ENCODE data around the gene CAMKK1.

Gene CAMKK1

GRCh38 chr17:3925684-3926485, 33.0 kb upstream of the CAMKK1 start:
- Histone ChIP-seq H3K27me3 (replicated peaks; ENCODE audit: control insufficient read depth, insufficient read depth, low read length) (no peaks in the 10 kb centered on the region), H3K4me3 (replicated peaks; ENCODE audit: low read depth, low read length) (no peak overlapping the region), H3K36me3 (ENCODE audit: control insufficient read depth, insufficient read depth, low read length) (peaks cover 22% of the 10 kb centered on the region)
- TF ChIP-seq, protein P1, sequence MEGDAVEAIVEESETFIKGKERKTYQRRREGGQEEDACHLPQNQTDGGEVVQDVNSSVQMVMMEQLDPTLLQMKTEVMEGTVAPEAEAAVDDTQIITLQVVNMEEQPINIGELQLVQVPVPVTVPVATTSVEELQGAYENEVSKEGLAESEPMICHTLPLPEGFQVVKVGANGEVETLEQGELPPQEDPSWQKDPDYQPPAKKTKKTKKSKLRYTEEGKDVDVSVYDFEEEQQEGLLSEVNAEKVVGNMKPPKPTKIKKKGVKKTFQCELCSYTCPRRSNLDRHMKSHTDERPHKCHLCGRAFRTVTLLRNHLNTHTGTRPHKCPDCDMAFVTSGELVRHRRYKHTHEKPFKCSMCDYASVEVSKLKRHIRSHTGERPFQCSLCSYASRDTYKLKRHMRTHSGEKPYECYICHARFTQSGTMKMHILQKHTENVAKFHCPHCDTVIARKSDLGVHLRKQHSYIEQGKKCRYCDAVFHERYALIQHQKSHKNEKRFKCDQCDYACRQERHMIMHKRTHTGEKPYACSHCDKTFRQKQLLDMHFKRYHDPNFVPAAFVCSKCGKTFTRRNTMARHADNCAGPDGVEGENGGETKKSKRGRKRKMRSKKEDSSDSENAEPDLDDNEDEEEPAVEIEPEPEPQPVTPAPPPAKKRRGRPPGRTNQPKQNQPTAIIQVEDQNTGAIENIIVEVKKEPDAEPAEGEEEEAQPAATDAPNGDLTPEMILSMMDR (IDR thresholded peaks at IDR 0.05; ENCODE audit: insufficient read depth, low read length, poor library complexity, severe bottlenecking): no peak
- DNase-seq (ENCODE audit: extremely low read depth, insufficient read length): no peak

DNA sequence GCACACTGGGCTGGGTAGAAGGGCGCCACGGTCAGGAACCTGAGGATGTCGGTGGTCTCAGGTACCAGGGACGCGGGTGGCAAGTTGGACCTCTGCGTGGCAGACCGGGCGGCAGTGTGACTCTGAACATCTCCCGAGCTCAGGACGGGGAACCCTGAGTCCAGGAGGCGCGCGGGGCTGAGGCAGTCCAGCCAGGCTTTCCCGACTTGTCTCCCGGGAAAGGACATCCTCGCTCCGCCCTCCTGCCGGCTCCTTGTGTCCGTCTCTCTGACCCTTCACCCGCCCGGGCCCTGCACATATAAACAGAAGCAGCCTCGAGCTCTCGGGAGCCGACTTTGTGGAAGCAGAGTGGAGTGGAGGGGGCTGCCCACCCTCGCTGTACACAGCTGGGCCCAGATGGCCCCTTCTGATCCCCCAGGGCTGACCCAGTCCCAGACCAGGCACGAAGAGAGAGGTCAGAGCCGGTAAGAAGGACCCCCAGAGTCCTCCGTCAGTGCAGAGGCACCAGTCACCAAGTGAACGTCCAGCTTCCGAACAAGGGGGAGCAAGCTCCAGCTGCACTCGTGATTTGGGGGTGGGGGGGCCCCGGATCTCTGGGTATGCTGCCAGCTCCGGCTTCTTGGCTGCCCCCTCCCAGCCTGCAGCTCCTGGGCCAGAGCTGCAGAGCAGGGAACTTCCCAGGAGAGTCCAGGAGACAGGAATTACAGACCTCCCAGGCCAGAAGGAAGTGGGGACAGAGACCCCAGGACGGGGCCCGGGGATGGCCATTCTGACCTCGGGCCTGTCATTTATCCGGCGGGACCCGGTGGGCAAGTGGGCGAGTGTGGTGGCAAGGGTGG, 31.9 kb upstream of the CAMKK1 start:
- Histone ChIP-seq H3K4me3 (replicated peaks; ENCODE audit: low read depth, low read length) (no peak overlapping the region), H3K27me3 (replicated peaks; ENCODE audit: control insufficient read depth, insufficient read depth, low read length) (no peaks in the 10 kb centered on the region), H3K36me3 (ENCODE audit: control insufficient read depth, insufficient read depth, low read length) (peaks cover 19% of the 10 kb centered on the region)
- no peak for DNase-seq (ENCODE audit: extremely low read depth, insufficient read length)
- TF ChIP-seq, protein P1 (IDR thresholded peaks at IDR 0.05; ENCODE audit: insufficient read depth, low read length, poor library complexity, severe bottlenecking): no peak

- no peak overlapping the region for H3K4me3 ChIP-seq (replicated peaks; ENCODE audit: low read depth, low read length)
- DNase-seq (ENCODE audit: extremely low read depth, insufficient read length): no peak
- peaks cover 12% of the 10 kb centered on the region for H3K36me3 ChIP-seq (ENCODE audit: control insufficient read depth, insufficient read depth, low read length)
- TF ChIP-seq, protein P1 (IDR thresholded peaks at IDR 0.05; ENCODE audit: insufficient read depth, low read length, poor library complexity, severe bottlenecking): no peak
- no peaks in the 10 kb centered on the region for H3K27me3 ChIP-seq (replicated peaks; ENCODE audit: control insufficient read depth, insufficient read depth, low read length)
Observed at GRCh38 chr17:3923466-3924190, 30.8 kb upstream of the CAMKK1 start.

- TF ChIP-seq, protein P1 (IDR thresholded peaks at IDR 0.05; ENCODE audit: insufficient read depth, low read length, poor library complexity, severe bottlenecking): no peak
- Histone ChIP-seq H3K36me3 (ENCODE audit: control insufficient read depth, insufficient read depth, low read length) (peaks cover 4% of the 10 kb centered on the region), H3K27me3 (replicated peaks; ENCODE audit: control insufficient read depth, insufficient read depth, low read length) (no peaks in the 10 kb centered on the region), H3K4me3 (replicated peaks; ENCODE audit: low read depth, low read length) (no peak overlapping the region)
- DNase-seq (ENCODE audit: extremely low read depth, insufficient read length): no peak
Observed at GRCh38 chr17:3922765-3923164, 29.9 kb upstream of the CAMKK1 start.

GRCh38 chr17:3921502-3922319, 28.9 kb upstream of the CAMKK1 start:
- DNase-seq (ENCODE audit: extremely low read depth, insufficient read length): no peak
- Histone ChIP-seq H3K4me3 (replicated peaks; ENCODE audit: low read depth, low read length) (no peak overlapping the region), H3K36me3 (ENCODE audit: control insufficient read depth, insufficient read depth, low read length) (no peaks in the 10 kb centered on the region; the same call in none of the 2 replicates), H3K27me3 (replicated peaks; ENCODE audit: control insufficient read depth, insufficient read depth, low read length) (no peaks in the 10 kb centered on the region)
- TF ChIP-seq, protein P1 (IDR thresholded peaks at IDR 0.05; ENCODE audit: insufficient read depth, low read length, poor library complexity, severe bottlenecking): no peak
